ENCODE data around the gene PPP1R18. TPM values are rescaled to one million over a fixed set of nuclear protein-coding genes. Genes with fewer than 3 reads are reported as not detected.

Gene PPP1R18
- total and polyA plus RNA-seq, 8 donors = 5.3 to 27.2 (median 12.5) TPM

DNA sequence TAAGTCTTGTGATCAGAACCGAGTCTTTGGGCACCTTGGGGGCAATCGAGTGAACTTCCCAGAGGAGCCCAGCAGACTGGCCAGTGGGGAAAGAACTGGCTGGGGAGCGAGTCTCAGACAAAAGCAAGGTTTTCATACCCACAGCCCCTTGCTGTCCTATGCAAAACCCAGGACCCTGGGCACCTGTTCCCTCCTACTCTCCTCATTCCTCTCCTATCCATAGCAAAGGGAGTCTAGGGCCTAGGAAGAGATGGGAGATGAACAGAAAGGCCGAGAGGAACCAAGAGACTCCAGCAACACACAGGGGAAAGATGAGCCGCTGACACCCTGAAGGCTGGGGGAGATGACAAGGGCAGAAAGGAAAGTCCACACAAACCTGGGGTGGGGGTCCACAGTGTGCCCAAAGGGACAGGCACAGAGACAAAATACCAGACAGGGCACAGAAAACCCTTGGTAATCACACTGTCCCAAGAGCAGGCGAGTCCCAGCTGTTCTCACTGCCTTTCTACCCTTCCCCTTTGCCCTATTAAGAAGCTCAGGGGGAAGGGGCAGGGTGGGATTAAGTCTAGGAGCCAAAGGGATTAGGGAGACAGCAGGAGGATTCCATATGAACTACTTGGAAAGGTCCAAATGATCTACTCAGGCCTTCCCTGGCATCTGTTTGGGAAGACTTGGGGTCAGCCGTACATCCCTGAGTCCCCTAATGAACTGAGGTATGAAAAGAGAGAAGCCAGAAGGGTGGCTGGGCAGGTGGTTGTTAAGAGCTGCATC is 6.5 kb downstream of the PPP1R18 start:
- H3K27ac ChIP-seq = no peak overlapping the region
- TF ChIP-seq, protein P1, sequence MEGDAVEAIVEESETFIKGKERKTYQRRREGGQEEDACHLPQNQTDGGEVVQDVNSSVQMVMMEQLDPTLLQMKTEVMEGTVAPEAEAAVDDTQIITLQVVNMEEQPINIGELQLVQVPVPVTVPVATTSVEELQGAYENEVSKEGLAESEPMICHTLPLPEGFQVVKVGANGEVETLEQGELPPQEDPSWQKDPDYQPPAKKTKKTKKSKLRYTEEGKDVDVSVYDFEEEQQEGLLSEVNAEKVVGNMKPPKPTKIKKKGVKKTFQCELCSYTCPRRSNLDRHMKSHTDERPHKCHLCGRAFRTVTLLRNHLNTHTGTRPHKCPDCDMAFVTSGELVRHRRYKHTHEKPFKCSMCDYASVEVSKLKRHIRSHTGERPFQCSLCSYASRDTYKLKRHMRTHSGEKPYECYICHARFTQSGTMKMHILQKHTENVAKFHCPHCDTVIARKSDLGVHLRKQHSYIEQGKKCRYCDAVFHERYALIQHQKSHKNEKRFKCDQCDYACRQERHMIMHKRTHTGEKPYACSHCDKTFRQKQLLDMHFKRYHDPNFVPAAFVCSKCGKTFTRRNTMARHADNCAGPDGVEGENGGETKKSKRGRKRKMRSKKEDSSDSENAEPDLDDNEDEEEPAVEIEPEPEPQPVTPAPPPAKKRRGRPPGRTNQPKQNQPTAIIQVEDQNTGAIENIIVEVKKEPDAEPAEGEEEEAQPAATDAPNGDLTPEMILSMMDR (IDR thresholded peaks at IDR 0.05) = no peak
- H3K4me1 ChIP-seq = no peaks in the 10 kb centered on the region
- intact Hi-C loops (cut with DNase I) = loop anchor here (2.0 to 5.0 kb wide), 3 partner anchors 42 to 47 kb away; partner anchors contain the start of gene TUBB (in 1 of the 3)
- WGBS, 2 donors = 72 to 82% methylated on average over 7 of the region's 7 CpGs
- ATAC-seq (no peak), FAIRE-seq (no peak), DNase-seq (peak in 1 of 6 donors; percentile 22)
- H3K27me3 ChIP-seq = no peaks in the 10 kb centered on the region
- H3K9me3 ChIP-seq = no peaks in the 10 kb centered on the region
- peaks cover 0 to 8% (median 0%) of the 10 kb centered on the region in 3 donors for H3K36me3 ChIP-seq
- peak overlapping the region in 1 of 4 donors; percentile 78 for H3K4me3 ChIP-seq

DNA sequence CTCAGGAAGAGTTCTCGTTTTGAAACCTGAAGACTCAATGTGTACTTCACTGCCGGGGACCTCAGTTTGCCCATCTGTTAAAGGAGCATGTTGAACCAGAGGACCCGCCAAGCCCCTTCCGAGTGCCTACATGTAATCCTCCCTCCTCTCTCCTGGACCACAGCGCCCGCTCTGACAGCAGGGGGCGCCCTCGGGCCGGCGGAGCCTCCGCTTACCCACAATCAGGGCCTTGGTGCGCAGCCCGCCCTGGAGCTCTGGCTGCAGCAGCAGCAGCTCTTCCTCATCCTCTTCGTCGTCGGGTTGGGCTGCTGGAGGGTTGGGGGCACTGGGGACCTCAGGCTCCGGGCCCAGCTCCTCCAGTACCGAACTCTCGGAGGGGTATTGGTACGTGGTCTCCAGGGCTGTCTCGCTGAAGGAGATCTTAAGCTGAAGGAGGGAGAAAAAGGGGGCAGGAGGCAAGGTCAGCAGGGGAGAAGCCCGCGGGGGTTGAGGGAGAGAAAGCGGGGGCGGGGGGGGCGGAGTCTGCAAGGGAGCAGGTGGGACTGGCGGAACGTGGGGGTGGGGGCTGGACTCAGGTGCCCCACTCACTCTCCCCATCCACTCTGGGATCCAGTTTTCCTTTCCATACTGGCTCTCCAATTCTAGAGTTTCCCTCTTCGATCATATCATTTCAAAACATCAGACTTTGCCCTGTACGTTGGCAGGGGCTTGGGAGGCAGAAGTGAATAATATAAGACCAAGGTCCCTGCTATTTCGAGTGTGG is 7.3 kb downstream of the PPP1R18 start:
- intact Hi-C loops (cut with DNase I) = no loop called here
- Histone ChIP-seq H3K27ac (peak overlapping the region in 1 of 4 donors; percentile 8), H3K9me3 (no peaks in the 10 kb centered on the region), H3K4me3 (peak overlapping the region in 1 of 4 donors; percentile 78), H3K36me3 (peaks cover 0 to 8% (median 0%) of the 10 kb centered on the region in 3 donors), H3K4me1 (no peaks in the 10 kb centered on the region), H3K27me3 (no peaks in the 10 kb centered on the region)
- TF ChIP-seq, protein P1 (IDR thresholded peaks at IDR 0.05) = peak; percentile 88 to 95 (median 92)
- no peak for FAIRE-seq
- DNase-seq = peak; percentile 74 to 97 (median 88)
- ATAC-seq = peak; percentile 88 to 93 (median 90)
- WGBS, 2 donors = 8 to 11% methylated on average over 28 to 31 of the region's 31 CpGs

DNA sequence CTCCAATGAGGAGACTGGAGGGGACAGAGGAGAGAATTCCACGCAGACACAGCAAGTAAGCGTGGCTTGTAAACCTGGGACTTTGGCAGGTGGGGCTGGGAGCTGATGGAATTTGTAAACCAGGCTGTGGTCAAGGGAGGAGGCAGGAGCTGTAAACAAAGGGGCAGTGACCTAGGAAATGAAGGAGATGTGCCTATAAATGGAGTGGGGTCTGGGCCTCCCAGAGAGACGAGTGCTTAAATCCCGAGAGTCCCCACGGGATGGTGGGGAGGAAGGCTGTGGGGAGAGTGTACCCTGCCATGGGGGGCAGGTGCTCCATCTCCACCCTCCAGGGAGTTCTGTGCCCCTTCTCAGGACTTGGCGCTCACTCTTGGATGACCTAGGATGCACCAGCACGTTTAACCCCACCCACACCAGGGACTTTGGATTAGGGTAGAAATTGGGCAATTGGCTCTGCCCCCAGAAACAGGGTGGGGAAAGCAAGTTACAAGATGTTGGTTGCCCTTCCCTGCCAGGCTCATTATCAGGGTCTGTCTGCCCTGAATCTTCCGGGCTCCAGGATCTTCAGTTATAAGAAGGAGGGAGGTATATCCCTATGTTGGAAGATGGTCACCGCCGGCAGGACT is 9.7 kb downstream of the PPP1R18 start:
- peak in 1 of 6 donors; percentile 29 for DNase-seq
- Histone ChIP-seq H3K36me3 (peaks cover 0 to 8% (median 0%) of the 10 kb centered on the region in 3 donors), H3K4me1 (peaks cover under 1 to 4% (median 3%) of the 10 kb centered on the region in 3 donors), H3K27me3 (no peaks in the 10 kb centered on the region), H3K4me3 (no peak overlapping the region), H3K27ac (no peak overlapping the region), H3K9me3 (no peaks in the 10 kb centered on the region)
- TF ChIP-seq, protein P1 (IDR thresholded peaks at IDR 0.05) = no peak
- no peak for FAIRE-seq
- WGBS, 2 donors = 81 to 82% methylated on average over 10 of the region's 10 CpGs
- ATAC-seq = no peak
- intact Hi-C loops (cut with DNase I) = no loop called here

DNA sequence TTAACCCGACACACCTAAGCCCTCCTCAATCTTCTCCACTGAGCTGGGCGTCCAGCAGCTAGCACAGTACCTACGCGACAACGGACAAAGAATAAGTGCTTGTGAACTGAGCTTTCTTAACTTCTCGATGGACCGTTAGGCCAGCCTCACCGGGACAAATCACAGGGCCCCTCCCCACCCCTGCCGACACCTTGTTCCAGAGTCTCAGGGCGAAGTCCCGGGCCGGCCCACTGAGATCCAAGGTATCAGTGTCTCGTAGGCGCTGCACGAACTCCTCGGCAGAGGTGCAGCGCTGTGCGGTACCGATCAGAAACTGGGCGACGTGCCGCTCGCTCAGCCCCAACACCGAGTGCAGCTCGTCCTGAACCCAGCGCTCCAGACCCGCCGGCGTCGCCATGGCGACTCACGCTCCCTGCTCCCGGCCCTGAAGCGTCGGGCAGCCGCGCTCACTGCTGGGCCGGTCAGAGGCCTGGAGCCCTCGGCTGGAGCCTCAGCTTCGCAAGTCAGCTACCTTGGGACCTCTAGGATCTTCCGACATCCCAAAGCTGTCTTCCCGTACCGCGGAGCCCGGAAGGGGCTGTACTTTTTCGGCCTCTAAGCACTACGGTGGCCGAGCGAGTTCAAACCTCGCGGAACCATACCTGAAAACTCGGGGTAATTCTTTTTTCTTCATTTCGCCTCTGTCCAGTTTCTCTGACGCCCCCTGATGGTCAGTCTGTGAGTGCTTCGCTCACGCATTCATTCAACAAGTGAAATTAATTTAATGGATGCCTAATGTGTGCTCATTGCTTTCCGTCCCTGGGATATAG is 13.8 kb downstream of the PPP1R18 start, which contains the start of gene DHX16:
DHX16 (minus strand) TSS at position 562 of the 809 bp plus-strand sequence; CDS start at position 397, 165 bp downstream.
- TF ChIP-seq, protein P1 (IDR thresholded peaks at IDR 0.05) = peak; percentile 70 to 81 (median 76)
- DNase-seq (peak; percentile 92 to 97 (median 95)), ATAC-seq (peak; percentile 94 to 97 (median 96)), FAIRE-seq (peak; percentile 88)
- Histone ChIP-seq H3K4me3 (peak within 1 kb of the TSS; percentile 88 to 96 (median 92)), H3K27me3 (no peaks in the 10 kb centered on the region), H3K27ac (peak within 1 kb of the TSS in 3 of 4 donors; percentile 26 to 48 (median 28)), H3K9me3 (no peaks in the 10 kb centered on the region), H3K36me3 (peaks cover 0 to 13% (median 0%) of the 10 kb centered on the region in 3 donors), H3K4me1 (peaks cover 5 to 13% (median 6%) of the 10 kb centered on the region in 3 donors)
- intact Hi-C loops (cut with DNase I) = no loop called here
- 0% methylated on average over 57 of the region's 57 CpGs for WGBS, 2 donors

Data from pancreas (tissue), 10 donors.